ENCODE data around the gene KRT75. TPM values are rescaled to one million over a fixed set of nuclear protein-coding genes. Genes with fewer than 3 reads are reported as not detected.

Gene KRT75
- total and polyA plus RNA-seq, 2 of the 4 experiments (the other 2 are of a cell fraction), result not detected

DNA sequence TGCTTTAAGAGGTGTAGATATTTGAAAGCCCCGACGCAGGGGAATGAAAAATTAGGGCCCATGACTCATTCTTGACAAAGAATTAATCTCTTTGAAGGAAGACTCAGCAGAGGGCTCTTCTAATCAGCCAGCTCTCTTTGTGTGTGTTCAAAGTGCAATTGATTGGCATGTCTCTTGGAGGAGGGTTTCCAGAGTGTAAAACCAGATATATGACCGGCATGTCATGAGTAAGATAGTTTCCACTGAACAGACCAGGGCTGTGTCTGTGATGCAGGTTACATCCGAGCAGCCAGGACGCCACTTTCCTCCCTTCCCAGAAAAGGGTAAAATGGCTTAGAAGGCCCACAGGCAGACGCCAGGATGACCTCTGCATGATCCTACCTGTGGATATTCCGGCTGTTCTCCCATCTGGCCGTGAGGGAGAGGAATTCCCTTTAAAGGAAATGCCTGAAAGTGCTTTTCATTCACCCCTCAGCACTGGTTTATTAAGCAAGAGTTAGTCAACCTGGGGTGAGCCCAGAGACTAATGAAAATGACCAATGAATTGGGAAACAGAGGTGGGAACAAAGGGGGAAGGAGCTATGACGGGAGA, 7.2 kb upstream of the KRT75 start:
- H2BK20ac ChIP-seq (ENCODE audit: low read depth, low read length), result no peak overlapping the region
- no peak overlapping the region for H3K27ac ChIP-seq (ENCODE audit: insufficient read depth, low read length)
- no peaks in the 10 kb centered on the region for H3K79me1 ChIP-seq (ENCODE audit: low read depth in 1 of 2, low read length in 2 of 2)
- in situ Hi-C loops (cut with MboI; ENCODE audit: low sequenced_read_pairs) (no loop called here), intact Hi-C loops (cut with micrococcal nuclease) (no loop called here), dilution Hi-C loops (cut with HindIII; ENCODE audit: low sequenced_read_pairs, unreplicated experiment) (no loop called here)
- H3K56ac ChIP-seq (ENCODE audit: extremely low read depth, insufficient read depth, low read length), result no peak overlapping the region
- ChIA-PET POLR2A (ENCODE audit: unreplicated experiment) (no interaction called here), CTCF (interaction anchor here (0.5 kb wide), 1 partner anchor 163 kb away, joined by 3 read pairs; no protein-coding TSS in a partner anchor)
- H2BK120ac ChIP-seq (ENCODE audit: low read depth, low read length), result no peak overlapping the region
- no peak overlapping the region; the same call in 1 of the 2 replicates for H3K4me2 ChIP-seq (ENCODE audit: low read depth, low read length)
- no peak overlapping the region for H3K23ac ChIP-seq (ENCODE audit: low read depth, low read length)
- H4K8ac ChIP-seq (ENCODE audit: low read depth in 2 of 2, low read length in 2 of 2), result no peak overlapping the region
- no peaks in the 10 kb centered on the region for H3K9me1 ChIP-seq (ENCODE audit: insufficient read depth, low read length)
- H2AFZ ChIP-seq (replicated peaks; ENCODE audit: low read length, poor library complexity), result no peak overlapping the region
- no peaks in the 10 kb centered on the region for H3K9me3 ChIP-seq (ENCODE audit: control insufficient read depth, insufficient read depth, low read length)
- no peak overlapping the region for H2AK5ac ChIP-seq (ENCODE audit: low read depth, low read length)
- peaks cover 10% of the 10 kb centered on the region for H3K27me3 ChIP-seq (ENCODE audit: control insufficient read depth, insufficient read depth, low read length)
- no TSS peak for BruUV-seq (replicated peaks)
- peak; percentile 2 for DNase-seq
- no peaks in the 10 kb centered on the region for H3K36me3 ChIP-seq (ENCODE audit: control insufficient read depth, insufficient read depth, low read length)
- H2BK5ac ChIP-seq (ENCODE audit: low read depth, low read length, poor library complexity, severe bottlenecking), result no peak overlapping the region
- H3K18ac ChIP-seq (ENCODE audit: low read depth, low read length), result no peak overlapping the region
- H2AK9ac ChIP-seq (replicated peaks; ENCODE audit: low read depth, low read length, poor library complexity), result no peak overlapping the region
- H4K91ac ChIP-seq (ENCODE audit: insufficient read depth, low read depth, low read length), result no peak overlapping the region
- H4K5ac ChIP-seq (ENCODE audit: low read depth, low read length), result no peak overlapping the region
- no peaks in the 10 kb centered on the region for H4K20me1 ChIP-seq (ENCODE audit: insufficient read depth, low read length)
- no peak overlapping the region for H3K4ac ChIP-seq (ENCODE audit: low read depth, low read length)
- H3K9ac ChIP-seq (ENCODE audit: low read depth, low read length), result no peak overlapping the region
- TF ChIP-seq MAZ (IDR thresholded peaks at IDR 0.05; ENCODE audit: borderline replicate concordance, low read depth, low read length) (no peak), CEBPB (IDR thresholded peaks at IDR 0.05; ENCODE audit: low read depth, low read length) (no peak), BHLHE40 (IDR thresholded peaks at IDR 0.05; ENCODE audit: low read depth, low read length) (no peak)
- H3K14ac ChIP-seq (replicated peaks; ENCODE audit: low read depth, low read length), result no peak overlapping the region
- 33% methylated on average over 1 of the region's 9 CpGs; no CpG with 5 or more reads in 1 of the 2 experiments for WGBS, 2 experiments (ENCODE audit: extremely low coverage in 2 of 2, insufficient read length in 1 of 2)
- no peak for ATAC-seq (ENCODE audit: low read depth)
- H2BK15ac ChIP-seq (ENCODE audit: low read depth, low read length), result no peak overlapping the region
- no peaks in the 10 kb centered on the region; the same call in 1 of the 2 replicates for H3K4me1 ChIP-seq (ENCODE audit: control insufficient read depth, insufficient read depth, low read length)
- no peak overlapping the region for H3K4me3 ChIP-seq (ENCODE audit: insufficient read depth, low read depth, low read length)

All from IMR-90 (cell line).